Measurements from ENCODE around the gene TMEFF2. TPM values are rescaled to one million over a fixed set of nuclear protein-coding genes. Genes with fewer than 3 reads are reported as not detected.

The TMEFF2 gene
- total RNA-seq, 2 experiments from 2014 or later = not detected

- Mint-ChIP-seq H3K27me3 (peaks cover 6% of the 10 kb centered on the region), H3K27ac (no peak overlapping the region), H3K36me3 (ENCODE audit: low read depth) (no peaks in the 10 kb centered on the region), H3K9me3 (ENCODE audit: low read depth) (no peaks in the 10 kb centered on the region), H3K4me3 (no peak overlapping the region), H3K4me1 (no peaks in the 10 kb centered on the region)
- DNase-seq = no peak
- intact Hi-C loops (cut with DNase I, micrococcal nuclease) = no loop called here
- POLR2A ChIA-PET = no interaction called here
- no peak for ATAC-seq
- CTCF ChIA-PET = interaction anchor here (0.6 kb wide), 2 partner anchors 28 to 159 kb away, joined by 3 read pairs; no protein-coding TSS in a partner anchor
Observed at GRCh38 chr2:192004188-192004963, 190.4 kb downstream of the TMEFF2 start.

GRCh38 chr2:192002418-192002817, 192.3 kb downstream of the TMEFF2 start:
- DNase-seq (no peak), ATAC-seq (no peak)
- intact Hi-C loops (cut with DNase I, micrococcal nuclease) = no loop called here
- Mint-ChIP-seq H3K4me3 (no peak overlapping the region), H3K4me1 (no peaks in the 10 kb centered on the region), H3K9me3 (ENCODE audit: low read depth) (no peaks in the 10 kb centered on the region), H3K36me3 (ENCODE audit: low read depth) (no peaks in the 10 kb centered on the region), H3K27ac (no peak overlapping the region), H3K27me3 (peaks cover 6% of the 10 kb centered on the region)
- POLR2A ChIA-PET = no interaction called here
- CTCF ChIA-PET = interaction anchor here (0.6 to 1.1 kb wide), 2 partner anchors 9 to 35 kb away, joined by 3 read pairs; no protein-coding TSS in a partner anchor

- no peaks in the 10 kb centered on the region for H3K36me3 Mint-ChIP-seq (ENCODE audit: low read depth)
- CTCF ChIA-PET = interaction anchor here (0.8 kb wide), 1 partner anchor 11 kb away, joined by 3 read pairs; no protein-coding TSS in a partner anchor
- H3K4me1 Mint-ChIP-seq = no peaks in the 10 kb centered on the region
- no peak for ATAC-seq
- H3K27ac Mint-ChIP-seq = no peak overlapping the region
- H3K4me3 Mint-ChIP-seq = no peak overlapping the region
- no peak for DNase-seq
- H3K27me3 Mint-ChIP-seq = peaks cover 4% of the 10 kb centered on the region
- POLR2A ChIA-PET = no interaction called here
- intact Hi-C loops (cut with DNase I, micrococcal nuclease) = no loop called here
- no peaks in the 10 kb centered on the region for H3K9me3 Mint-ChIP-seq (ENCODE audit: low read depth)
Observed at GRCh38 chr2:192000196-192000980, 194.3 kb downstream of the TMEFF2 start.

- Mint-ChIP-seq H3K27me3 (peaks cover 4% of the 10 kb centered on the region), H3K4me1 (no peaks in the 10 kb centered on the region), H3K36me3 (ENCODE audit: low read depth) (no peaks in the 10 kb centered on the region), H3K9me3 (ENCODE audit: low read depth) (no peaks in the 10 kb centered on the region), H3K4me3 (no peak overlapping the region), H3K27ac (no peak overlapping the region)
- intact Hi-C loops (cut with DNase I, micrococcal nuclease) = no loop called here
- ATAC-seq (no peak), DNase-seq (no peak)
- POLR2A ChIA-PET = no interaction called here
- CTCF ChIA-PET = interaction anchor here (1.9 kb wide), 1 partner anchor 12 kb away, joined by 4 read pairs; no protein-coding TSS in a partner anchor
Observed at GRCh38 chr2:191999101-191999841, 195.5 kb downstream of the TMEFF2 start.

- POLR2A ChIA-PET = no interaction called here
- Mint-ChIP-seq H3K27ac (no peak overlapping the region), H3K9me3 (ENCODE audit: low read depth) (no peaks in the 10 kb centered on the region), H3K27me3 (peaks cover 4% of the 10 kb centered on the region), H3K36me3 (ENCODE audit: low read depth) (no peaks in the 10 kb centered on the region), H3K4me3 (no peak overlapping the region), H3K4me1 (no peaks in the 10 kb centered on the region)
- ATAC-seq (no peak), DNase-seq (no peak)
- CTCF ChIA-PET = interaction anchor here (2.0 kb wide), 1 partner anchor 13 kb away, joined by 4 read pairs; no protein-coding TSS in a partner anchor
- intact Hi-C loops (cut with DNase I, micrococcal nuclease) = no loop called here
Observed at GRCh38 chr2:191995285-191995684, 199.4 kb downstream of the TMEFF2 start.

- Mint-ChIP-seq H3K9me3 (ENCODE audit: low read depth) (no peaks in the 10 kb centered on the region), H3K27ac (no peak overlapping the region), H3K4me3 (no peak overlapping the region), H3K4me1 (no peaks in the 10 kb centered on the region), H3K36me3 (ENCODE audit: low read depth) (no peaks in the 10 kb centered on the region), H3K27me3 (peaks cover 4% of the 10 kb centered on the region)
- ChIA-PET POLR2A (no interaction called here), CTCF (no interaction called here)
- DNase-seq = no peak
- ATAC-seq = no peak
- intact Hi-C loops (cut with DNase I, micrococcal nuclease) = no loop called here
Observed at GRCh38 chr2:191994749-191995148, 200.0 kb downstream of the TMEFF2 start.

GRCh38 chr2:191991442-191991841, 203.3 kb downstream of the TMEFF2 start:
- ChIA-PET CTCF (no interaction called here), POLR2A (no interaction called here)

GRCh38 chr2:191985740-191986139, 209.0 kb downstream of the TMEFF2 start:
- no peaks in the 10 kb centered on the region for H3K4me1 Mint-ChIP-seq
- DNase-seq (no peak), ATAC-seq (no peak)
- H3K27ac Mint-ChIP-seq = no peak overlapping the region
- peaks cover 5% of the 10 kb centered on the region for H3K27me3 Mint-ChIP-seq
- no peak overlapping the region for H3K4me3 Mint-ChIP-seq
- intact Hi-C loops (cut with DNase I, micrococcal nuclease) = no loop called here
- POLR2A ChIA-PET = interaction anchor here (0.7 kb wide), 1 partner anchor 332 kb away, joined by 3 read pairs; no protein-coding TSS in a partner anchor
- no peaks in the 10 kb centered on the region for H3K36me3 Mint-ChIP-seq (ENCODE audit: low read depth)
- no peaks in the 10 kb centered on the region for H3K9me3 Mint-ChIP-seq (ENCODE audit: low read depth)
- CTCF ChIA-PET = interaction anchor here (2.1 kb wide), 1 partner anchor 177 kb away, joined by 6 read pairs; no protein-coding TSS in a partner anchor

More at GRCh38 chr2:191991442-191991841, 203.3 kb downstream of the TMEFF2 start:
- DNase-seq (no peak), ATAC-seq (no peak)
- intact Hi-C loops (cut with DNase I, micrococcal nuclease) = no loop called here
- no peak overlapping the region for H3K4me3 Mint-ChIP-seq
- H3K27me3 Mint-ChIP-seq = no peaks in the 10 kb centered on the region
- no peaks in the 10 kb centered on the region for H3K9me3 Mint-ChIP-seq (ENCODE audit: low read depth)
- H3K4me1 Mint-ChIP-seq = no peaks in the 10 kb centered on the region
- H3K36me3 Mint-ChIP-seq (ENCODE audit: low read depth) = no peaks in the 10 kb centered on the region
- H3K27ac Mint-ChIP-seq = no peak overlapping the region

- ChIA-PET POLR2A (no interaction called here), CTCF (interaction anchor here (2.1 kb wide), 1 partner anchor 179 kb away, joined by 6 read pairs; no protein-coding TSS in a partner anchor)
- H3K4me3 Mint-ChIP-seq = no peak overlapping the region
- H3K27ac Mint-ChIP-seq = no peak overlapping the region
- H3K36me3 Mint-ChIP-seq (ENCODE audit: low read depth) = no peaks in the 10 kb centered on the region
- H3K9me3 Mint-ChIP-seq (ENCODE audit: low read depth) = no peaks in the 10 kb centered on the region
- DNase-seq = no peak
- no peak for ATAC-seq
- peaks cover 5% of the 10 kb centered on the region for H3K27me3 Mint-ChIP-seq
- no peaks in the 10 kb centered on the region for H3K4me1 Mint-ChIP-seq
- intact Hi-C loops (cut with DNase I, micrococcal nuclease) = no loop called here
Observed at GRCh38 chr2:191983591-191983990, 211.1 kb downstream of the TMEFF2 start.

- ATAC-seq (no peak), DNase-seq (no peak)
- Mint-ChIP-seq H3K36me3 (ENCODE audit: low read depth) (no peaks in the 10 kb centered on the region), H3K4me1 (no peaks in the 10 kb centered on the region), H3K4me3 (no peak overlapping the region), H3K9me3 (ENCODE audit: low read depth) (no peaks in the 10 kb centered on the region), H3K27ac (no peak overlapping the region), H3K27me3 (peaks cover 5% of the 10 kb centered on the region)
- ChIA-PET CTCF (no interaction called here), POLR2A (no interaction called here)
- intact Hi-C loops (cut with DNase I, micrococcal nuclease) = no loop called here
Observed at GRCh38 chr2:191983186-191983585, 211.5 kb downstream of the TMEFF2 start.

- Mint-ChIP-seq H3K4me1 (no peaks in the 10 kb centered on the region), H3K4me3 (no peak overlapping the region), H3K27ac (no peak overlapping the region), H3K9me3 (ENCODE audit: low read depth) (no peaks in the 10 kb centered on the region), H3K36me3 (ENCODE audit: low read depth) (no peaks in the 10 kb centered on the region), H3K27me3 (peaks cover 5% of the 10 kb centered on the region)
- DNase-seq (no peak), ATAC-seq (no peak)
- intact Hi-C loops (cut with DNase I, micrococcal nuclease) = no loop called here
- ChIA-PET CTCF (no interaction called here), POLR2A (no interaction called here)
Observed at GRCh38 chr2:191981706-191982105, 213.0 kb downstream of the TMEFF2 start.
